ENCODE results near the gene ERP29.
"Not testable (repeated sequence)": the region's sequence is repeated elsewhere in the genome, so short reads cannot be mapped to it uniquely, and the experiment has no call there.

Gene ERP29

DNA sequence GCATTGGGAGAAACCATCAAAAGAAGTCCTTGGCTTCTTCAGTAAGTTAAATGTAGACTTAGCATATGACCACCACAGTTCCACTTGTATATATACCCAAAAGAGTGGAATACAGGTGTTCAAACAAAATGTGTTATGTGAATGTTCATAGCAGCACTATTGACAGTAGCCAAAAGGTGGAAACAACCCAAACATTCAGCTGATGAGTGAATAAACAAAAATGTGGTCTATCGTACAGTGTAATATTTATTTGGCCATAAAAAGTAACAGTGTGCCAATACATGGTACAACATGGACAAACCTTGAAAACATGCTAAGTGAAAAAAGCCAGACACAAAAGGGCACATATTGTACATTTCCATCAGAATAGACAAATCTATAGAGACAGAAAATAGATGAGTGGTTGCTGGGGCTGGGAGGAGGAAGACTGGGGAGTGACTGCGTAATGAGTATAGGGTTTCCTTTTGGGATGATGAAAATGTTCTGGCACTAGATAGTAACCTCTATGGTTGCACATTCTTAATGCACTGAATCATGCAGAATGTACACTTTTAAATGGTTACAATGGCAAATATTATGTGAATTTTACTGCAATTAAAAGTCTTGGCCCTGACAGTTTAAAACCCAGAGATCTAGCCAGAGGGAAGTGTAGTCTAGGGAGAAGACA lies 5.5 kb downstream of the ERP29 start:
- Histone ChIP-seq H3K36me3 (ENCODE audit: control insufficient read depth, insufficient read depth, low read length) (peaks cover 82% of the 10 kb centered on the region), H3K4me3 (ENCODE audit: low read depth, low read length) (no peak overlapping the region), H3K27me3 (ENCODE audit: control insufficient read depth, insufficient read depth, low read length) (no peaks in the 10 kb centered on the region), H3K4me1 (ENCODE audit: control insufficient read depth, insufficient read depth, low read length) (peaks cover 7% of the 10 kb centered on the region; the same call in 1 of the 2 replicates), H3K9me3 (ENCODE audit: control insufficient read depth, insufficient read depth, low read length) (no peaks in the 10 kb centered on the region), H3K27ac (ENCODE audit: low read depth, low read length) (no peak overlapping the region), H3K9ac (ENCODE audit: low read depth, low read length) (no peak overlapping the region)

- Histone ChIP-seq H3K36me3 (ENCODE audit: control insufficient read depth, insufficient read depth, low read length) (peaks cover 82% of the 10 kb centered on the region), H3K4me3 (ENCODE audit: low read depth, low read length) (no peak overlapping the region), H3K9ac (ENCODE audit: low read depth, low read length) (no peak overlapping the region), H3K4me1 (ENCODE audit: control insufficient read depth, insufficient read depth, low read length) (peaks cover 6% of the 10 kb centered on the region; the same call in 1 of the 2 replicates), H3K27ac (ENCODE audit: low read depth, low read length) (no peak overlapping the region), H3K27me3 (ENCODE audit: control insufficient read depth, insufficient read depth, low read length) (no peaks in the 10 kb centered on the region), H3K9me3 (ENCODE audit: control insufficient read depth, insufficient read depth, low read length) (no peaks in the 10 kb centered on the region)
Measured at GRCh38 chr12:112020947-112021457, 7.8 kb downstream of the ERP29 start.

DNA sequence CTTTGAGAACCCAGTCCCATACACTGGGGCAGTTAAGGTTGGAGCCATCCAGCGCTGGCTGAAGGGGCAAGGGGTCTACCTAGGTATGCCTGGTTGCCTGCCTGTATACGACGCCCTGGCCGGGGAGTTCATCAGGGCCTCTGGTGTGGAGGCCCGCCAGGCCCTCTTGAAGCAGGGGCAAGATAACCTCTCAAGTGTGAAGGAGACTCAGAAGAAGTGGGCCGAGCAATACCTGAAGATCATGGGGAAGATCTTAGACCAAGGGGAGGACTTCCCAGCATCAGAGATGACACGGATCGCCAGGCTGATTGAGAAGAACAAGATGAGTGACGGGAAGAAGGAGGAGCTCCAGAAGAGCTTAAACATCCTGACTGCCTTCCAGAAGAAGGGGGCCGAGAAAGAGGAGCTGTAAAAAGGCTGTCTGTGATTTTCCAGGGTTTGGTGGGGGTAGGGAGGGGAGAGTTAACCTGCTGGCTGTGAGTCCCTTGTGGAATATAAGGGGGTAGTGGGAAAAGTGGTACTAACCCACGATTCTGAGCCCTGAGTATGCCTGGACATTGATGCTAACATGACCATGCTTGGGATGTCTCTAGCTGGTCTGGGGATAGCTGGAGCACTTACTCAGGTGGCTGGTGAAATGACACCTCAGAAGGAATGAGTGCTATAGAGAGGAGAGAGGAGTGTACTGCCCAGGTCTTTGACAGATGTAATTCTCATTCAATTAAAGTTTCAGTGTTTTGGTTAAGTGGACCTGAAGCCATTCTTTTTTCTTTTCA lies 9.2 kb downstream of the ERP29 start:
- Histone ChIP-seq H3K9me3 (ENCODE audit: control insufficient read depth, insufficient read depth, low read length) (no peaks in the 10 kb centered on the region), H3K27ac (ENCODE audit: low read depth, low read length) (no peak overlapping the region), H3K4me3 (ENCODE audit: low read depth, low read length) (no peak overlapping the region), H3K4me1 (ENCODE audit: control insufficient read depth, insufficient read depth, low read length) (peaks cover 6% of the 10 kb centered on the region; the same call in 1 of the 2 replicates), H3K9ac (ENCODE audit: low read depth, low read length) (no peak overlapping the region), H3K36me3 (ENCODE audit: control insufficient read depth, insufficient read depth, low read length) (peaks cover 68% of the 10 kb centered on the region), H3K27me3 (ENCODE audit: control insufficient read depth, insufficient read depth, low read length) (no peaks in the 10 kb centered on the region)

- Histone ChIP-seq H3K9me3 (ENCODE audit: control insufficient read depth, insufficient read depth, low read length) (no peaks in the 10 kb centered on the region), H3K9ac (ENCODE audit: low read depth, low read length) (no peak overlapping the region), H3K27ac (ENCODE audit: low read depth, low read length) (no peak overlapping the region), H3K27me3 (ENCODE audit: control insufficient read depth, insufficient read depth, low read length) (no peaks in the 10 kb centered on the region), H3K4me3 (ENCODE audit: low read depth, low read length) (no peak overlapping the region), H3K36me3 (ENCODE audit: control insufficient read depth, insufficient read depth, low read length) (peaks cover 69% of the 10 kb centered on the region), H3K4me1 (ENCODE audit: control insufficient read depth, insufficient read depth, low read length) (peaks cover 6% of the 10 kb centered on the region; the same call in 1 of the 2 replicates)
Measured at GRCh38 chr12:112023759-112024396, 10.7 kb downstream of the ERP29 start.

DNA sequence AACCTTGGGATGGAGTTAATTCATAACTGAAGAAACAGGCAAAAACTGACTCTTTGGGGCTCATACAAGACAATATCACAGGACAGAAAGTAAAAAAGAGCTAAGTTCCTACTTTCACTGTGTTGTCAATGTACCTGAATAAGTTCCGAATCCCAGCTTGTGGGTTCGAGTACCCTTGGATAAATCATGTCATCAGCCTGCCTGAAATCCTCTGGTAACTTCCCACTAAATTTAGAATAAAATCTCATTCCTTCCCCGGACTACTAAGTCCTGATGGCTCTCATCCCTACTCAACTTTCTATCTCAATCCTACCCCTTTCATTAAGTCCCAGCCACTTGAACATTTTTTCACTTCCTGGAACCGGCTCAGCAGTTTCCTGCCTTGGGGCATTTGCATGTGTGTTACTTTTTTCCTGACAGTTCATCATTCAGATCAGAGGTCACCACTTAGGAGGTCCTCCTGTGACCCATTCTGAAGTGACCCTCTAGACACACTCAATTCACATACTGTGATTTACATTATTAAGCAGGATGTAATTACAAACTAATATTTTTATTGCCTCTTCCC lies 12.7 kb downstream of the ERP29 start:
- Histone ChIP-seq H3K9me3 (ENCODE audit: control insufficient read depth, insufficient read depth, low read length) (no peaks in the 10 kb centered on the region), H3K27me3 (ENCODE audit: control insufficient read depth, insufficient read depth, low read length) (no peaks in the 10 kb centered on the region), H3K27ac (ENCODE audit: low read depth, low read length) (peak overlapping the region; percentile 43), H3K9ac (ENCODE audit: low read depth, low read length) (no peak overlapping the region), H3K36me3 (ENCODE audit: control insufficient read depth, insufficient read depth, low read length) (peaks cover 69% of the 10 kb centered on the region), H3K4me3 (ENCODE audit: low read depth, low read length) (no peak overlapping the region), H3K4me1 (ENCODE audit: control insufficient read depth, insufficient read depth, low read length) (peaks cover 6% of the 10 kb centered on the region; the same call in 1 of the 2 replicates)

- Histone ChIP-seq H3K4me3 (ENCODE audit: low read depth, low read length) (no peak overlapping the region), H3K27ac (ENCODE audit: low read depth, low read length) (no peak overlapping the region), H3K9me3 (ENCODE audit: control insufficient read depth, insufficient read depth, low read length) (no peaks in the 10 kb centered on the region), H3K36me3 (ENCODE audit: control insufficient read depth, insufficient read depth, low read length) (peaks cover 69% of the 10 kb centered on the region), H3K27me3 (ENCODE audit: control insufficient read depth, insufficient read depth, low read length) (no peaks in the 10 kb centered on the region), H3K4me1 (ENCODE audit: control insufficient read depth, insufficient read depth, low read length) (peaks cover 10% of the 10 kb centered on the region; the same call in 1 of the 2 replicates), H3K9ac (ENCODE audit: low read depth, low read length) (no peak overlapping the region)
Measured at GRCh38 chr12:112029301-112029700, 16.1 kb downstream of the ERP29 start.

- Histone ChIP-seq H3K9me3 (ENCODE audit: control insufficient read depth, insufficient read depth, low read length) (no peaks in the 10 kb centered on the region), H3K36me3 (ENCODE audit: control insufficient read depth, insufficient read depth, low read length) (peaks cover 85% of the 10 kb centered on the region), H3K27me3 (ENCODE audit: control insufficient read depth, insufficient read depth, low read length) (no peaks in the 10 kb centered on the region), H3K4me3 (ENCODE audit: low read depth, low read length) (no peak overlapping the region), H3K9ac (ENCODE audit: low read depth, low read length) (no peak overlapping the region), H3K4me1 (ENCODE audit: control insufficient read depth, insufficient read depth, low read length) (peaks cover 23% of the 10 kb centered on the region), H3K27ac (ENCODE audit: low read depth, low read length) (no peak overlapping the region)
Measured at GRCh38 chr12:112031472-112031871, 18.2 kb downstream of the ERP29 start.

DNA sequence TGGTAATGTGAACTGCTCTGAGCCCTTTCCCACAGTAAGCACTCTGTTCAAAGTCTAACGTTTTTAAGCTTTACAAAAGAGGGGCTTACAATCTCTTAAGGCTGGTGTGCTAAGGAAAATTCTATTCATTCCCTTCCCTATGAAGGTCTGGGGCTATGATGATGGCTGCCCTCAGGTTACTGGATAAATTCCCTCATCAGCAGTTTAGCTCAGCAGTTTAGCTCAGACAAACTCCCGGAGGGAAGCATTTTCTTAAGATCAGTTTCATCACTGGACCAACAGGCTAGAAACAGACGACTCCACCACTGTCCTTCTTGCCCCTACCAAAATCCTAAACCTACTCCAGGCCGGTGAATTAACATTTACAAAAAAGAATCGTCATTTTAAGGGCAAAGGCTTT lies 19.1 kb downstream of the ERP29 start:
- no peaks in the 10 kb centered on the region for H3K27me3 ChIP-seq (ENCODE audit: control insufficient read depth, insufficient read depth, low read length)

DNA sequence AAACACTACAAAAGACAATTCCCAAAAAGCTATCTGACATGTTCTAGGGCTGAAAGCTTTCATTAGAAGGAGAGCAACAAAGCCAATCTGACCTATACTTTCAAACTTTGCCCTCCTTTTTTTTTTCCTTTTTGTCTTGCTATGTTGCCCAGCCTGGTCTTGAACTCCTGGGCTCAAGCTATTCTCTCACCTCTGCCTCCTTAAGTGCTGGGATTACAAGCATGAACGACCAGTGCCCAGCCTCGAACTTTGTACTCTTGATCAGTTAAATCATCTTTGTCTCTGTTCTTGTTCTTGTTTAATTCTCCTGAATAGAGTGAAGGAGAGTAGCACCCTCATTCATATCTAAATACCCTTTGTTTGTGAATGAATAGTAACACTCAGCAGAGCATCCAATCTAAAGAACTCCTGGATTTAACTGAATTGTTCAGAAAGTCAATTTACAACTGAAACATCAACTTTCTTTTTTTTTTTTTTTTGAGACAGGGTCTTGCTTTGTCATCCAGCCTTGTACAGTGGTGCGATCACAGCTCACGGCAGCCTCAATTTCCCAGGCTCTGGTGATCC lies 22.1 kb downstream of the ERP29 start:
- no peak overlapping the region for H3K4me3 ChIP-seq (ENCODE audit: low read depth, low read length)
- H3K27me3 ChIP-seq (ENCODE audit: control insufficient read depth, insufficient read depth, low read length) = no peaks in the 10 kb centered on the region
- H3K36me3 ChIP-seq (ENCODE audit: control insufficient read depth, insufficient read depth, low read length) = peaks cover 95% of the 10 kb centered on the region
- H3K9ac ChIP-seq (ENCODE audit: low read depth, low read length) = no peak overlapping the region
- H3K9me3 ChIP-seq (ENCODE audit: control insufficient read depth, insufficient read depth, low read length) = no peaks in the 10 kb centered on the region
- peak overlapping the region; percentile 25 for H3K27ac ChIP-seq (ENCODE audit: low read depth, low read length)
- peaks cover 23% of the 10 kb centered on the region for H3K4me1 ChIP-seq (ENCODE audit: control insufficient read depth, insufficient read depth, low read length)

More for the DNA sequence above, 19.1 kb downstream of the ERP29 start:
- peaks cover 23% of the 10 kb centered on the region for H3K4me1 ChIP-seq (ENCODE audit: control insufficient read depth, insufficient read depth, low read length)
- peak overlapping the region; percentile 3 for H3K27ac ChIP-seq (ENCODE audit: low read depth, low read length)
- H3K9me3 ChIP-seq (ENCODE audit: control insufficient read depth, insufficient read depth, low read length) = no peaks in the 10 kb centered on the region
- no peak overlapping the region for H3K4me3 ChIP-seq (ENCODE audit: low read depth, low read length)
- no peak overlapping the region for H3K9ac ChIP-seq (ENCODE audit: low read depth, low read length)
- peaks cover 92% of the 10 kb centered on the region for H3K36me3 ChIP-seq (ENCODE audit: control insufficient read depth, insufficient read depth, low read length)

DNA sequence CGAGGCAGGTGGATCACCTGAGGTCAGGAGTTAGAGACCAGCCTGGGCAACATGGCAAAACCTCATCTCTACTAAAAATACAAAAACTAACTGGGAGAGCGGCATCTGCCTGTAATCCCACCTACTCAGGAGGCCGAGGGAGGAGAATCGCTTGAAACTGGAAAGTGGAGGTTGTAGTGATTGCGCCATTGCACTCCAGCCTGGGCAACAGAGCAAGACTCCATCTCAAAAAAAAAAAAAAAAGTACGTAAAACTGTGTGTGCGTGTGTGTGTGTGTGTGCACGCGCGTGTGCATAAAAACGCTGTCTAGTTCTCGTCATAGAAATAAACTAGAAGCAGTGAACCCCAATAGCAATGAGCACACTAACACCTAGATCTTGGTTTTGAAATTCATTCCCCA lies 23.4 kb downstream of the ERP29 start:
- H3K9ac ChIP-seq (ENCODE audit: low read depth, low read length); H3K4me3 ChIP-seq (ENCODE audit: low read depth, low read length); H3K9me3 ChIP-seq (ENCODE audit: control insufficient read depth, insufficient read depth, low read length); H3K27me3 ChIP-seq (ENCODE audit: control insufficient read depth, insufficient read depth, low read length); H3K27ac ChIP-seq (ENCODE audit: low read depth, low read length): not testable (repeated sequence)
- Histone ChIP-seq H3K4me1 (ENCODE audit: control insufficient read depth, insufficient read depth, low read length) (peaks cover 23% of the 10 kb centered on the region), H3K36me3 (ENCODE audit: control insufficient read depth, insufficient read depth, low read length) (peaks cover 94% of the 10 kb centered on the region)
